ENCODE data around the gene CACNA1G. TPM values are rescaled to one million over a fixed set of nuclear protein-coding genes. Genes with fewer than 3 reads are reported as not detected.

Gene CACNA1G
- total RNA-seq, 1 experiment from 2014 or later, result 6.7 TPM

DNA sequence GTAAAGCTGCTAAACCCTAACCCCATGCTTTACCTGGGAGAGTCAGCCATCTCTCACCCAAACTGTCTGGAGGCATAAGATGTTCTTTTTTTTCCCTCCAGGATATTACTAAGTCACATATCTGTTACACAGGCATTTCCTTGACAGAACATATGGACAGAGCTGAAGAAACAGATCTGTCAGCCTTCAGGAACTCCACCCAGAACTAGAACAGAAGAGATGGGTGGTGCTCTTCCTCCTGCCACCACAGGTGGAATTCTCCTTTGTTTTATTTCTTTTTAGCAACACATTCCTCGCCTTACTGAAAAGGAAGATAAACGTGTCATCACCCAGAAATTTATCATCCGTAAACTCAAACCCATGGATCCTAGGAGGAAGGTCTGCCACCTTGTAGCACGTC lies 43.5 kb upstream of the CACNA1G start:
- ATAC-seq, result no peak
- peaks cover 3% of the 10 kb centered on the region for H3K27me3 Mint-ChIP-seq (ENCODE audit: low read depth)
- no peak overlapping the region for H3K4me3 Mint-ChIP-seq
- no peaks in the 10 kb centered on the region for H3K36me3 Mint-ChIP-seq
- no peak for DNase-seq (ENCODE audit: low spot score)
- ChIA-PET POLR2A (no interaction called here), CTCF (interaction anchor here (0.6 to 1.8 kb wide), 2 partner anchors 10 to 15 kb away, joined by 3 to 5 read pairs; no protein-coding TSS in a partner anchor)
- no peak overlapping the region for H3K27ac Mint-ChIP-seq
- H3K4me1 Mint-ChIP-seq, result peaks cover 15% of the 10 kb centered on the region
- no peaks in the 10 kb centered on the region for H3K9me3 Mint-ChIP-seq
- TF ChIP-seq NR2C2 (CRISPR knock-in tag; IDR thresholded peaks at IDR 0.05), result no peak
- TF ChIP-seq, protein P1, sequence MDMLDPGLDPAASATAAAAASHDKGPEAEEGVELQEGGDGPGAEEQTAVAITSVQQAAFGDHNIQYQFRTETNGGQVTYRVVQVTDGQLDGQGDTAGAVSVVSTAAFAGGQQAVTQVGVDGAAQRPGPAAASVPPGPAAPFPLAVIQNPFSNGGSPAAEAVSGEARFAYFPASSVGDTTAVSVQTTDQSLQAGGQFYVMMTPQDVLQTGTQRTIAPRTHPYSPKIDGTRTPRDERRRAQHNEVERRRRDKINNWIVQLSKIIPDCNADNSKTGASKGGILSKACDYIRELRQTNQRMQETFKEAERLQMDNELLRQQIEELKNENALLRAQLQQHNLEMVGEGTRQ (CRISPR knock-in tag; IDR thresholded peaks at IDR 0.05), result no peak
- TF ChIP-seq ZNF138 (CRISPR knock-in tag; conservative IDR thresholded peaks at IDR 0.05), result no peak
- no peak for TF ChIP-seq JAZF1 (CRISPR knock-in tag; IDR thresholded peaks at IDR 0.05)

DNA sequence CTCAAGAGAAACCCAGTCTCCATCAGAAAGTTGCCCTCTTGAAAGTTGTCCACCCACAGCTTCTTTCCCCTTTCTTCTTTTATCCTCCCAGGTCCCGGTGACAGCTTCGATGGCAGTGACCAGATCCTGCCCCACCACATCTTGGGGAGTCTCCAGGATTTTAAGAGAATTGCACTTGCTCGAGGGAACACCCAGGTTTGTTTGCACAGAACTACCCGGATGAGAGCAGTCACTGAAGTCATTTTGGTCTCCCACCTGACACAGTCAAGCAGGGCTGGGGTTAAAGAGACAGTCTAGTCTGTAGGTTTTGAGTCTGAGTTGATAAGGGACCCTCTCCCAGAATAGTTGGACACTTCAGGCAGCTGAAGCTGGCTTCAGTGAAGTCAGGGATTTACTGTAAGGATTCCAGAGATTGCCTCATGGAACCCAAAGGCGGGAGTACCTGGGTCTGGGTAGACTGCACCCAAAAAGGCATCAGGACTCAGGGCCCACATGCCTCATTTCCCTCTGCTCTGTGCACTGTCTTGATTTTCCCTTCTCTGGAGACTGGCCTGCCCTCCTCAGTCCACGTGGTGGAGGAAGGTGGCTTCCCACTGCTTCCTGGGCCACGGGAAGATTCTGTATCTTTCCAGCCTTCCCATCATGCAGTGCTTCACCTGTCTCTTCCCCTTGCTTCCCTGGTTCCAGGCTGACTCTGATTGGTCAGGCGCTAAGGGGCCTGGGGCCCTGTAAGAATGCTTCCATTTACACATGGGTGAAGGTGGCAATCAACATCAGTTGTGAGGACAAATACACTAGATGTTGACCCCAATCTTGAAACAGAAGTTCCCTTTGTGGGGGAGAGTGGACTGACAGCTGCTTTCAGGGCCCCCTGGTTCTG lies 42.8 kb upstream of the CACNA1G start:
- TF ChIP-seq GTF2I (CRISPR knock-in tag; conservative IDR thresholded peaks at IDR 0.05) (no peak), NR1H2 (CRISPR knock-in tag; IDR thresholded peaks at IDR 0.05) (no peak), NFYB (CRISPR knock-in tag; conservative IDR thresholded peaks at IDR 0.05; ENCODE audit: low read depth) (no peak), FOXK1 (CRISPR knock-in tag; IDR thresholded peaks at IDR 0.05) (no peak), ZBTB21 (CRISPR knock-in tag; IDR thresholded peaks at IDR 0.05; ENCODE audit: borderline replicate concordance) (no peak), SMAD3 (CRISPR knock-in tag; IDR thresholded peaks at IDR 0.05; ENCODE audit: borderline replicate concordance) (no peak), HMGA2 (CRISPR knock-in tag; IDR thresholded peaks at IDR 0.05) (no peak), NR3C1 (CRISPR knock-in tag; conservative IDR thresholded peaks at IDR 0.05; ENCODE audit: low read depth) (no peak)
- TF ChIP-seq, protein P1 (CRISPR knock-in tag; IDR thresholded peaks at IDR 0.05), result no peak
- TF ChIP-seq, protein P2, sequence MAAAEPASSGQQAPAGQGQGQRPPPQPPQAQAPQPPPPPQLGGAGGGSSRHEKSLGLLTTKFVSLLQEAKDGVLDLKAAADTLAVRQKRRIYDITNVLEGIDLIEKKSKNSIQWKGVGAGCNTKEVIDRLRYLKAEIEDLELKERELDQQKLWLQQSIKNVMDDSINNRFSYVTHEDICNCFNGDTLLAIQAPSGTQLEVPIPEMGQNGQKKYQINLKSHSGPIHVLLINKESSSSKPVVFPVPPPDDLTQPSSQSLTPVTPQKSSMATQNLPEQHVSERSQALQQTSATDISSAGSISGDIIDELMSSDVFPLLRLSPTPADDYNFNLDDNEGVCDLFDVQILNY (CRISPR knock-in tag; IDR thresholded peaks at IDR 0.05), result no peak
- TF ChIP-seq, protein P3, sequence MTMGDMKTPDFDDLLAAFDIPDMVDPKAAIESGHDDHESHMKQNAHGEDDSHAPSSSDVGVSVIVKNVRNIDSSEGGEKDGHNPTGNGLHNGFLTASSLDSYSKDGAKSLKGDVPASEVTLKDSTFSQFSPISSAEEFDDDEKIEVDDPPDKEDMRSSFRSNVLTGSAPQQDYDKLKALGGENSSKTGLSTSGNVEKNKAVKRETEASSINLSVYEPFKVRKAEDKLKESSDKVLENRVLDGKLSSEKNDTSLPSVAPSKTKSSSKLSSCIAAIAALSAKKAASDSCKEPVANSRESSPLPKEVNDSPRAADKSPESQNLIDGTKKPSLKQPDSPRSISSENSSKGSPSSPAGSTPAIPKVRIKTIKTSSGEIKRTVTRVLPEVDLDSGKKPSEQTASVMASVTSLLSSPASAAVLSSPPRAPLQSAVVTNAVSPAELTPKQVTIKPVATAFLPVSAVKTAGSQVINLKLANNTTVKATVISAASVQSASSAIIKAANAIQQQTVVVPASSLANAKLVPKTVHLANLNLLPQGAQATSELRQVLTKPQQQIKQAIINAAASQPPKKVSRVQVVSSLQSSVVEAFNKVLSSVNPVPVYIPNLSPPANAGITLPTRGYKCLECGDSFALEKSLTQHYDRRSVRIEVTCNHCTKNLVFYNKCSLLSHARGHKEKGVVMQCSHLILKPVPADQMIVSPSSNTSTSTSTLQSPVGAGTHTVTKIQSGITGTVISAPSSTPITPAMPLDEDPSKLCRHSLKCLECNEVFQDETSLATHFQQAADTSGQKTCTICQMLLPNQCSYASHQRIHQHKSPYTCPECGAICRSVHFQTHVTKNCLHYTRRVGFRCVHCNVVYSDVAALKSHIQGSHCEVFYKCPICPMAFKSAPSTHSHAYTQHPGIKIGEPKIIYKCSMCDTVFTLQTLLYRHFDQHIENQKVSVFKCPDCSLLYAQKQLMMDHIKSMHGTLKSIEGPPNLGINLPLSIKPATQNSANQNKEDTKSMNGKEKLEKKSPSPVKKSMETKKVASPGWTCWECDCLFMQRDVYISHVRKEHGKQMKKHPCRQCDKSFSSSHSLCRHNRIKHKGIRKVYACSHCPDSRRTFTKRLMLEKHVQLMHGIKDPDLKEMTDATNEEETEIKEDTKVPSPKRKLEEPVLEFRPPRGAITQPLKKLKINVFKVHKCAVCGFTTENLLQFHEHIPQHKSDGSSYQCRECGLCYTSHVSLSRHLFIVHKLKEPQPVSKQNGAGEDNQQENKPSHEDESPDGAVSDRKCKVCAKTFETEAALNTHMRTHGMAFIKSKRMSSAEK (CRISPR knock-in tag; IDR thresholded peaks at IDR 0.05; ENCODE audit: borderline replicate concordance), result no peak
- TF ChIP-seq, protein P4, sequence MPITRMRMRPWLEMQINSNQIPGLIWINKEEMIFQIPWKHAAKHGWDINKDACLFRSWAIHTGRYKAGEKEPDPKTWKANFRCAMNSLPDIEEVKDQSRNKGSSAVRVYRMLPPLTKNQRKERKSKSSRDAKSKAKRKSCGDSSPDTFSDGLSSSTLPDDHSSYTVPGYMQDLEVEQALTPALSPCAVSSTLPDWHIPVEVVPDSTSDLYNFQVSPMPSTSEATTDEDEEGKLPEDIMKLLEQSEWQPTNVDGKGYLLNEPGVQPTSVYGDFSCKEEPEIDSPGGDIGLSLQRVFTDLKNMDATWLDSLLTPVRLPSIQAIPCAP (CRISPR knock-in tag; IDR thresholded peaks at IDR 0.05), result no peak
- TF ChIP-seq, protein P5, sequence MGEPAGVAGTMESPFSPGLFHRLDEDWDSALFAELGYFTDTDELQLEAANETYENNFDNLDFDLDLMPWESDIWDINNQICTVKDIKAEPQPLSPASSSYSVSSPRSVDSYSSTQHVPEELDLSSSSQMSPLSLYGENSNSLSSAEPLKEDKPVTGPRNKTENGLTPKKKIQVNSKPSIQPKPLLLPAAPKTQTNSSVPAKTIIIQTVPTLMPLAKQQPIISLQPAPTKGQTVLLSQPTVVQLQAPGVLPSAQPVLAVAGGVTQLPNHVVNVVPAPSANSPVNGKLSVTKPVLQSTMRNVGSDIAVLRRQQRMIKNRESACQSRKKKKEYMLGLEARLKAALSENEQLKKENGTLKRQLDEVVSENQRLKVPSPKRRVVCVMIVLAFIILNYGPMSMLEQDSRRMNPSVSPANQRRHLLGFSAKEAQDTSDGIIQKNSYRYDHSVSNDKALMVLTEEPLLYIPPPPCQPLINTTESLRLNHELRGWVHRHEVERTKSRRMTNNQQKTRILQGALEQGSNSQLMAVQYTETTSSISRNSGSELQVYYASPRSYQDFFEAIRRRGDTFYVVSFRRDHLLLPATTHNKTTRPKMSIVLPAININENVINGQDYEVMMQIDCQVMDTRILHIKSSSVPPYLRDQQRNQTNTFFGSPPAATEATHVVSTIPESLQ (CRISPR knock-in tag; IDR thresholded peaks at IDR 0.05), result no peak
- Mint-ChIP-seq H3K4me1 (peaks cover 15% of the 10 kb centered on the region), H3K4me3 (no peak overlapping the region), H3K9me3 (no peaks in the 10 kb centered on the region), H3K27me3 (ENCODE audit: low read depth) (peaks cover 3% of the 10 kb centered on the region), H3K36me3 (no peaks in the 10 kb centered on the region), H3K27ac (no peak overlapping the region)
- ChIA-PET CTCF (interaction anchor here (0.6 to 1.5 kb wide), 2 partner anchors 9 to 17 kb away, joined by 3 to 4 read pairs; no protein-coding TSS in a partner anchor), POLR2A (no interaction called here)
- ATAC-seq, result 0 out of 2 replicates have a peak, but pooled peaks have one; percentile 16
- no peak for DNase-seq (ENCODE audit: low spot score)
